HG03139 (cell line): Measurements from ENCODE around the gene TMEM200A.
"Not testable (repeated sequence)": the region's sequence is repeated elsewhere in the genome, so short reads cannot be mapped to it uniquely, and the experiment has no call there.

Source experiments
- ATAC-seq: cut with Tn5 transposase; IDR thresholded peaks from one replicate; pipeline ENCODE4 v1.9.1; 2021; ENCODE audit not compliant: unreplicated experiment

The TMEM200A gene

DNA sequence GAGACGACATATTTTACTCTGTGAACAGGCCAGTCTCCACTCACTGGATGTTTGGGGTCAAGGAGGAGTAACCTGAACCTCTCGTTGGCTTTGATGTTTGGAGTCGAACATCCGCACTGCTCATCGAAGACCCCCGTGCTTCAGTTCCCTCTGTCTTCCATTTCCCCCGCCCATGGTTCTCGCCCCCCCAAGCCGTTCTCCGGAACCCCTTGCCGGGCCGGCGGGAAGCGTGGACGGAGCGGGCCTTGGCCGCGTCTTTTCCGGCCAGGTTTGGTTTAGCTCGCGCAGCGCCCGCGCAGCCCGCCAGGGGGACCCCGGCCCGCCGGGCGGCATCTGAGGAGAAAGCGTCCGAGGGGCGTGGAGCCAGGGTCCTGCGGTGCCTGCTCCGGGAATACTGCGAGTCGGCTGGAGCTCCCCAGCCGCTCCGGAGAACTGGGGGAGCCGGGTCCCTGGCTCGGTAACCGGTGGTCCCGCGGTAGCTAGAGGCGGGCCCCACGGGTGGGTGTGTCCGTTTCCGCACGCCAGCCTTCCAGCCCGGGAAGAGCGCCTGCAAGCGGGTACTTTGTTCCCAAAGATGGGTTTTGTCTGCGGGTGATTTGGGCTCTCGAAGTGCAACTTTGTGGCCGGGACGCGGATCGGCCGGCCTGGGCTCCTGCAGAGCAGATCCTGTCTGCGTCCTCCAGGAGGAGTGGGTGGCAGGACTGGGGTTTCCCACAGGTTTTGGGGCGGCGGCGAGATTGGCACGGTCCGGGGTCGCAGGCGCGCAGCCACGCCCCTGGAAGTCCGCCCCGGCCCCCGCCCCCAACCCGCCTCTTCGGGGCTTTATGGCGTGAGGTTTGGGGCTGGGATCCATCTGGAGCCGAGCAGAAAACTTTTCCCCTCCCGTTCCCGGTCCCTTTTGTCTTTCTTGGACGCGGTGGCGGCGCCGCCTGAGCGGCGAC lies at the start of gene TMEM200A:
TMEM200A (plus strand) TSS at position 852 of the 941 bp plus-strand sequence. CDS start 74,406 bp downstream, outside the sequence.
- peak; percentile 72 for ATAC-seq

DNA sequence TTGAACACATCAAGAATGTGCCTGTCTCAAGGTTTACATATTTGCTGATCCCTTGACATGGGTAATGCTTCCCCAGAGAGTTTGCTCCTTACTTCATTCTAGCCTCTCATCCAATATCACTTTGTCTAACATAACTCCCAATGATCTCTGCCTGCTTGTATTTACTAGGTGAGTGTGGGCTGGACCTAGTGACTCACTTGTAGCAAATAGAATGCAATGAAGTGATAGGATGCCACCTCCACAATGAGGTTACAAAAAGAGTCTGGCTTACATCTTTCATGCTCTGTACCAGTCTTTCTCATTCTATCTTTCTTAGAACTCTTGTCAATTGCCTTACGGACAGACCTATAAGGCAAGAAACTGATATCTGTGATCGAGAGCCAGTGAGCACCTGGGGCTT lies 44.9 kb upstream of the TMEM200A start:
- ATAC-seq = no peak

- no peak for ATAC-seq
Measured at GRCh38 chr6:130322673-130323268, 43.0 kb upstream of the TMEM200A start.

DNA sequence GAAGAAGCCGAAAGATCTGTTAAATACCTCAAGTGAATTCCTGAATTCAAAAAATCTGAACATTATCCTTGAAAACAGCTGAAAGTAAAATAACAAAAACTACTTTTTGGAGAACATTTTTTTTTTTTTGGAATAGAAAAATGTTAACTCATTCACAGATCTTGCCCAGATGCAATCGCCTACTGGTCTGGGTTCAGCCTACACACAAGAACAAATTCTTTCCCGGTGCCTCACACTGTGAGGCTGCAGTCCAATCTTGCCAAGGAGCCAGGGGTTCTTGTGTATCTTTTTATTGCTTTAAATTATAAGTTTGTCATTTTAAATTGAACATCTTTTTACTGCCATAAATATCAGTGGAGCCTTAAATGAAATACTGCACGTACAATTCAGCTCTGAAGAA lies 41.2 kb upstream of the TMEM200A start:
- no peak for ATAC-seq

- ATAC-seq = no peak
Measured at GRCh38 chr6:130326496-130326895, 39.3 kb upstream of the TMEM200A start.

DNA sequence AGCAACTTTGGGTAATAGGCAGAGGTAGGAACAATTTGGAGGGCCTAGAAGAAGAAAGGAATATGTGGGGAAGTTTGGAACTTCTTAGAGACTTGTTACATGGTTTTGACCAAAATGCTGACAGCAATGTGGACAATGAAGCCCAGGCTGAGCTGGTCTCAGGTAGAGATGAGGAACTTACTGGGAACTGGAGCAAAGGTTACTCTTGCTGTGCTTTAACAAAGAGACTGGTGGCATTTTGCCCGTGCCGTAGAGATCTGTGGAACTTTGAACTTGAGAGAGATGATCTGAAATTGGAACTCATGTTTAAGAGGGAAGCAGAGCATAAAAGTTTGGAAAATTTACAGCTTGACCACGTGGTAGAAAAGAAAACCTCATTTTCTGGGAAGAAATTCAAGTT lies 28.3 kb upstream of the TMEM200A start:
- ATAC-seq = no peak

DNA sequence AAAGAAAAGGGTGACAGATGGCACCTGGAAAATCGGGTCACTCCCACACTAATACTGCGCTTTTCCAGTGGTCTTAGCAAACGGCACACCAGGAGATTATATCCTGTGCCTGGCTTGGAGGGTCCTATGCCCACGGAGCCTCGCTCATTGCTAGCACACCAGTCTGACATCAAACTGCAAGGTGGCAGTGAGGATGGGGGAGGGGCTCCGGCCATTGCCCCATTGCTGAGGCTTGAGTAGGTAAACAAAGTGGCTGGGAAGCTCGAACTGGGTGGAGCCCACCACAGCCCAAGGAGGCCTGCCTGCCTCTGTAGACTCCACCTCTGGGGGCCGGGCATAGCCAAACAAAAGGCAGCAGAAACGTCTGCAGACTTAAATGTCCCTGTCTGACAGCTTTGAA lies 19.5 kb upstream of the TMEM200A start:
- not testable (repeated sequence) for ATAC-seq

DNA sequence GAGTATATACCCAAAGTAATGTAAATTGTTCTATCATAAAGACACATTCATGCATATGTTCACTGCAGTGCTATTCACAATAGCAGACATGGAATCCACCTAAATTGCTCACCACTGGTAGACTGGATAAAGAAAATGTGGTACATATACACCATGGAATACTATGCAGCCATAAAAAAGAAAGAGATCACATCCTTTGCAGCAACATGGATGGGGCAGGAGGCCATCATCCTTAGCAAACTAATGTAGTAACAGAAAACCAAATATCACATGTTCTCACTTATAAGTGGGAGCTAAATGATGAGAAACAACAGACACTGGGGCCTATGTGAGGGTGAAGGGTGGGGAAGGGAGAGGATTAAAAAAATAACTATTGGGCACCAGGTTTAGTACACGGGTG lies 11.5 kb upstream of the TMEM200A start:
- ATAC-seq = no peak

GRCh38 chr6:130355572-130355971 lies 10.2 kb upstream of the TMEM200A start:
- no peak for ATAC-seq

DNA sequence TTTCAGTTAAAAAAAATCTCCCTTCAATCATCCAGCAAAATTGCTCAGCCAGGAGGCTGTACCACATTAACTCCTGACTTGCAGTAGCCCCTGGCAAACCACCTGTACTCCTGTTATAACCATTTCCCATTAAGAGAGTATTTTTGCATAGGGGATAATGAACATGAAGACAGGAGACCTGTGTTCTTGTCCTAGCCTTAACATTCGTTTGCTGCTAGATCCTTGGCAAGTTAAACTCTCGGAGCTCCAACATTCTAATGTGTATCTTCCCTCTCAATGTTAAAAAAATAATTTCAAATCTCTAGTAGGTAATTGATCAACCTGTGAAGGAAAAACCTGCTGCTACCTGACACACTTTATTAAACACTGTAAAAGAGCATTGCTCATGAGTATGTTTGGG lies 8.4 kb upstream of the TMEM200A start:
- ATAC-seq = no peak

GRCh38 chr6:130359736-130360135 lies 6.1 kb upstream of the TMEM200A start:
- no peak for ATAC-seq

GRCh38 chr6:130362128-130362527 lies 3.7 kb upstream of the TMEM200A start:
- no peak for ATAC-seq

- no peak for ATAC-seq
Measured at GRCh38 chr6:130364224-130364780, 1.5 kb upstream of the TMEM200A start.

GRCh38 chr6:130366107-130367005 lies 539 bp downstream of the TMEM200A start:
- peak; percentile 5 for ATAC-seq

- no peak for ATAC-seq
Measured at GRCh38 chr6:130367767-130368166, 1.9 kb downstream of the TMEM200A start.

GRCh38 chr6:130368576-130368975 lies 2.8 kb downstream of the TMEM200A start:
- ATAC-seq = no peak

GRCh38 chr6:130369831-130370230 lies 4.0 kb downstream of the TMEM200A start:
- no peak for ATAC-seq

GRCh38 chr6:130371921-130372420 lies 6.2 kb downstream of the TMEM200A start:
- no peak for ATAC-seq

- ATAC-seq = no peak
Measured at GRCh38 chr6:130372786-130373185, 7.0 kb downstream of the TMEM200A start.

GRCh38 chr6:130373992-130374391 lies 8.2 kb downstream of the TMEM200A start:
- ATAC-seq = no peak

GRCh38 chr6:130376936-130377335 lies 11.1 kb downstream of the TMEM200A start:
- ATAC-seq = no peak
